Mucosa of rectum (tissue), 2 donors: ENCODE data around the gene ZIC3.
A peak's percentile ranks its signal among the peaks of the same experiment; 100 is the strongest.
"Not testable (repeated sequence)": the region's sequence is repeated elsewhere in the genome, so short reads cannot be mapped to it uniquely, and the experiment has no call there.

Experiments used
- H3K27ac ChIP-seq, 2 donors: one replicate each; pipeline ENCODE4 v1.7.0; 2013; ENCODE audit warnings: inconsistent platforms in 2 of 2, low read depth in 2 of 2, low read length in 2 of 2
- H3K27me3 ChIP-seq, 2 donors: one replicate each; pipeline ENCODE4 v1.7.0; 2013; ENCODE audit warnings: low read length in 2 of 2; ENCODE audit not compliant: control insufficient read depth in 2 of 2, insufficient read depth in 2 of 2
- H3K36me3 ChIP-seq, 2 donors: one replicate each; pipeline ENCODE4 v1.7.0; 2013; ENCODE audit warnings: low read length in 2 of 2; ENCODE audit not compliant: control insufficient read depth in 2 of 2, insufficient read depth in 2 of 2
- H3K4me1 ChIP-seq, 2 donors: one replicate each; pipeline ENCODE4 v1.7.0; 2013; ENCODE audit warnings: low read length in 2 of 2, mild to moderate bottlenecking in 1 of 2; ENCODE audit not compliant: control insufficient read depth in 2 of 2, insufficient read depth in 2 of 2
- H3K4me3 ChIP-seq, 2 donors: one replicate each; pipeline ENCODE4 v1.7.0; 2013; ENCODE audit warnings: low read length in 2 of 2
- H3K9ac ChIP-seq, 2 donors: one replicate each; pipeline ENCODE4 v1.7.0; 2013; ENCODE audit warnings: low read length in 2 of 2, low read depth in 1 of 2, mild to moderate bottlenecking in 1 of 2
- H3K9me3 ChIP-seq, 2 donors: one replicate each; pipeline ENCODE4 v1.7.0; 2013; ENCODE audit warnings: low read length in 2 of 2; ENCODE audit not compliant: control insufficient read depth in 2 of 2
- donor health status: healthy.
- donor health status: Normal muscosa, but diverticular disease.

ZIC3 gene

DNA sequence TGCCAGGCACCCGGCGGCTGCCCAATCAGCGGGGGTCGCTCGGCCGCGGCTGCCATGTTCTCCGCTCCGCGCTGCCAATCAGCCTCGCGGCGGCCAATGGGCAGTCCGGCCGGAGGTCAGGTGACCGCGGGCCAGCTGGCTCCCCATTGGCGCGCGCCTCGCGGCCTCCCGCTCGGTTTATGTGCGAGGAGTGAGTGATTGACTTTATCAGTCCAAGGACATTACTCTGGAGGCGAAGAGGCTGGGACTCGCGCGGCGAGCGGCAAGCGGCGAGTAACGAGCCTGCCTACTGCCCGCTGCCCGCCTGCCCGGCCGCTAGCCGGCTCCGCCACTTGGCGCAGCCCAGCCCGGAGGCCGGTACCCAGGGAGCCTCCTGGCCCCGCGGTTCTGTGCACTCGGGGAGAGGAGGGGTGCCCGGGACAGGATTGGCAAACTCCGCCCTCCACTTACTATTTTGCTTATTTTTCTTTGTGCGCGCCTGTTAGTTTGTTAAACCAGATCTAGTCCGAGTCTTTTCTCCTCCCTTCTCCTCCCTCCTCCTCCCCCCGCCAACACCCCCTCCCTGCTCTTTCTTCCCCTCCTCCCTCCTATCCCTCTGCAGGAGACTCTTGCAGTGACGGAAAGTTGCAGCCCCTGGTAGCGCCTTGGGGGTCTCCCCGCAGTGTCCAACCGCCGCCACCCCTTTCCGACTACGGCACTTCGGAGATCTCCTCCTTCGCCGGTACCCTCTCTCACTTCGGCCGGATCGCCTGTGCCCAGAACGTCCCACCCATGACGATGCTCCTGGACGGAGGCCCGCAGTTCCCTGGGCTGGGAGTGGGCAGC lies at the start of gene ZIC3:
Gene ZIC3, plus strand, starts transcription at position 207 of the 825 bp plus-strand sequence. Its CDS starts 565 bp downstream, at position 772.
- Histone ChIP-seq H3K27ac (no peak within 1 kb of the TSS), H3K9ac (no peak within 1 kb of the TSS), H3K9me3 (no peaks in the 10 kb centered on the region), H3K4me3 (peak within 1 kb of the TSS; percentile 22 to 44), H3K36me3 (no peaks in the 10 kb centered on the region), H3K27me3 (peaks cover 12 to 20% of the 10 kb centered on the region in 2 donors), H3K4me1 (no peaks in the 10 kb centered on the region)

- H3K27ac ChIP-seq: no peak overlapping the region
- no peak overlapping the region for H3K9ac ChIP-seq
- no peak overlapping the region for H3K4me3 ChIP-seq
- H3K4me1 ChIP-seq: no peaks in the 10 kb centered on the region
- no peaks in the 10 kb centered on the region for H3K9me3 ChIP-seq
- no peaks in the 10 kb centered on the region for H3K36me3 ChIP-seq
- no peaks in the 10 kb centered on the region for H3K27me3 ChIP-seq
These were observed 46.5 kb upstream of the ZIC3 start for GRCh38 chrX:137519459-137519858.

DNA sequence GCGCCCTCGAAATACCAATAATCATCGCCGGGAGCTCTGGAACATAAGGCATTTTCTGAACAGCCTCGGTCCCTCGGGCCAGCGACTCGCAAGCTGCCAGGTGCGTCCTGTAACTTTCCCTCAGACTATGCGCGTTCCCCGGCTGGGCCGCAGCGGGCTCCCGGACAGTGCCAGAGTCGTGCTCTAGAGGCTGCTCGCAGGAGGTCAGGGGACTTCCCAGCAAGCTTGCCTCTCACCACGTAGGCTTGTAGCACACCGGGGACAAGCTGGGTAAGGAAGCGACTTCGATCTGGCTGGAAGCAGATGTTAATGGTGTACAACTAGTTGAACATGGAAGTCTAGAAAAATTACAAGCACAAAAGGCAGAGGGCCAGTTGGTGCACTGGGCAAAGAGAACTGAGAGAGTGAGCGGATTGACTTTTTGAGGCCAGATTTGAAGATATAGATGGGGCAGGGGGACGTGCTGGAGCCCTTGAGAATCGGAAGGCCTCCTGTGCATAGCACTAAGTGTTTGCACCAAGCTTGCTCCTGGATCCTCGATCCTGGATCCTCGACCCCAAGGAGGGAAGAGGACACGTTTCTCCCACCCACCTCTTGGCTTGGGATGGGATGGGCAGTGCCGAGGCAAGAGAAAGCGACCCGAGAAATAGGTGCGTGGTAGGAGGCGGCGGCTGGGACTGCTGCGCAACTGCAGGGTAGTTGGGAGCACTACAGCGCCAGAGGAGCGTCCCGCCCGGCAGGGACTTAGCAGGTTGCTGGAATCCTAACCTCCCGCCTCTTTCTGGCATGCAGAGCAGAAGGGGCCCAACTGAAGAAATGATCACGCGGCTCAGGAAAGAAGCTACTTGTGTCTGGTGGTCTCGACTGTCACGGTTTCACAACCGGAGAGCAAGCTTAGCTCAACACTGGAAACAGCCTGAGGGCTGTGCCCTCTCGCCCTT lies 19.9 kb upstream of the ZIC3 start:
- H3K27me3 ChIP-seq: peaks cover 9 to 13% of the 10 kb centered on the region in 2 donors
- H3K36me3 ChIP-seq: no peaks in the 10 kb centered on the region
- no peaks in the 10 kb centered on the region for H3K9me3 ChIP-seq
- H3K4me1 ChIP-seq: no peaks in the 10 kb centered on the region
- H3K4me3 ChIP-seq: no peak overlapping the region
- H3K9ac ChIP-seq: no peak overlapping the region
- H3K27ac ChIP-seq: no peak overlapping the region

- Histone ChIP-seq H3K27me3 (peaks cover 9 to 16% of the 10 kb centered on the region in 2 donors), H3K4me3 (no peak overlapping the region), H3K36me3 (no peaks in the 10 kb centered on the region), H3K27ac (no peak overlapping the region), H3K9ac (no peak overlapping the region), H3K4me1 (no peaks in the 10 kb centered on the region), H3K9me3 (no peaks in the 10 kb centered on the region)
These were observed 18.6 kb upstream of the ZIC3 start for GRCh38 chrX:137547291-137547690.

- Histone ChIP-seq H3K4me3 (no peak overlapping the region), H3K4me1 (no peaks in the 10 kb centered on the region), H3K27ac (no peak overlapping the region), H3K36me3 (no peaks in the 10 kb centered on the region), H3K9ac (no peak overlapping the region), H3K9me3 (no peaks in the 10 kb centered on the region), H3K27me3 (peaks cover 9 to 16% of the 10 kb centered on the region in 2 donors)
These were observed 17.7 kb upstream of the ZIC3 start for GRCh38 chrX:137548261-137548660.

GRCh38 chrX:137549073-137549472 lies 16.9 kb upstream of the ZIC3 start:
- Histone ChIP-seq H3K27me3 (peaks cover 9 to 16% of the 10 kb centered on the region in 2 donors), H3K9ac (no peak overlapping the region), H3K27ac (no peak overlapping the region)

GRCh38 chrX:137549851-137550664 lies 15.9 kb upstream of the ZIC3 start:
- Histone ChIP-seq H3K27me3 (peaks cover 9 to 15% of the 10 kb centered on the region in 2 donors), H3K27ac (no peak overlapping the region), H3K9me3 (no peaks in the 10 kb centered on the region), H3K9ac (no peak overlapping the region), H3K36me3 (no peaks in the 10 kb centered on the region), H3K4me3 (no peak overlapping the region), H3K4me1 (no peaks in the 10 kb centered on the region)

More at GRCh38 chrX:137549073-137549472, 16.9 kb upstream of the ZIC3 start:
- Histone ChIP-seq H3K36me3 (no peaks in the 10 kb centered on the region), H3K9me3 (no peaks in the 10 kb centered on the region), H3K4me1 (no peaks in the 10 kb centered on the region), H3K4me3 (no peak overlapping the region)

GRCh38 chrX:137550665-137551261 lies 15.2 kb upstream of the ZIC3 start:
- no peaks in the 10 kb centered on the region for H3K36me3 ChIP-seq
- H3K9me3 ChIP-seq: no peaks in the 10 kb centered on the region
- H3K27me3 ChIP-seq: peaks cover 4 to 12% of the 10 kb centered on the region in 2 donors
- H3K27ac ChIP-seq: no peak overlapping the region
- H3K4me3 ChIP-seq: no peak overlapping the region
- H3K9ac ChIP-seq: no peak overlapping the region
- H3K4me1 ChIP-seq: no peaks in the 10 kb centered on the region

GRCh38 chrX:137552098-137552497 lies 13.8 kb upstream of the ZIC3 start:
- peaks cover 0 to 11% of the 10 kb centered on the region in 2 donors for H3K27me3 ChIP-seq
- not testable (repeated sequence) for H3K4me1 ChIP-seq, H3K9ac ChIP-seq, H3K27ac ChIP-seq, H3K9me3 ChIP-seq, H3K4me3 ChIP-seq, H3K36me3 ChIP-seq
